Caco-2 (cell line): ENCODE data around the gene ELAC1. TPM values are rescaled to one million over a fixed set of nuclear protein-coding genes. Genes with fewer than 3 reads are reported as not detected.

ENCODE experiments used
- BruUV-seq: library from RNA; stranded (reverse); fragments of 400-500 nt; replicated peaks from 2 replicates; lab custom pipeline; 2021; lab: Mats Ljungman, UMichigan
- CTCF ChIA-PET: fragments of 300-600 bp; sonication (Branson Sonifier 250); formaldehyde crosslinking; loops from one replicate; lab custom pipeline; 2022; ENCODE audit warnings: antibody characterized with exemption; lab: Charles Lee
- POLR2A ChIA-PET: fragments of 300-600 bp; sonication (Branson Sonifier 250); formaldehyde crosslinking; loops from one replicate; lab custom pipeline; 2022; ENCODE audit warnings: antibody characterized with exemption; lab: Charles Lee
- DNase-seq, 2 experiments: peaks; one replicate each; pipeline versions ENCODE4 v3.0.0 to v3.0.0-alpha.2; 2020 to 2022
- H3K27me3 ChIP-seq: replicated peaks from 2 replicates; pipeline ENCODE4 v1.6.0; 2011; ENCODE audit warnings: low read length; ENCODE audit not compliant: control insufficient read depth, insufficient read depth
- H3K36me3 ChIP-seq: 2 replicates; pipeline ENCODE4 v1.5.1; 2011; ENCODE audit warnings: low read length; ENCODE audit not compliant: control insufficient read depth, insufficient read depth
- H3K4me1 ChIP-seq: fragments of 250-450 bp; sonication (Bioruptor Pico); 2 replicates; pipeline ENCODE4 v1.5.1; 2020; ENCODE audit warnings: mild to moderate bottlenecking
- H3K4me3 ChIP-seq: 2 replicates; pipeline ENCODE4 v1.5.1; 2011; ENCODE audit warnings: low read depth, mild to moderate bottlenecking, control low read depth, low read length
- H3K9me3 ChIP-seq: fragments of 250-450 bp; sonication (Bioruptor Pico); 2 replicates; pipeline ENCODE4 v1.5.1; 2020; ENCODE audit warnings: mild to moderate bottlenecking, moderate library complexity
- H3K27ac Mint-ChIP-seq: one replicate; pipeline ENCODE4 v1.8.0; 2022; ENCODE audit warnings: mixed read lengths; ENCODE audit not compliant: unreplicated experiment
- H3K27me3 Mint-ChIP-seq: one replicate; pipeline ENCODE4 v1.8.0; 2022; ENCODE audit warnings: mixed read lengths; ENCODE audit not compliant: insufficient read depth, unreplicated experiment
- H3K36me3 Mint-ChIP-seq: one replicate; pipeline ENCODE4 v1.8.0; 2022; ENCODE audit warnings: mild to moderate bottlenecking, mixed read lengths; ENCODE audit not compliant: insufficient read depth, unreplicated experiment
- H3K4me1 Mint-ChIP-seq: one replicate; pipeline ENCODE4 v1.8.0; 2022; ENCODE audit warnings: low read depth, mixed read lengths; ENCODE audit not compliant: unreplicated experiment
- H3K4me3 Mint-ChIP-seq: one replicate; pipeline ENCODE4 v1.8.0; 2022; ENCODE audit warnings: mild to moderate bottlenecking, moderate library complexity, mixed read lengths; ENCODE audit not compliant: unreplicated experiment
- H3K9me3 Mint-ChIP-seq: one replicate; pipeline ENCODE4 v1.8.0; 2022; ENCODE audit warnings: mixed read lengths; ENCODE audit not compliant: unreplicated experiment
- intact Hi-C: fragments of 100-400 bp; cut with micrococcal nuclease; formaldehyde crosslinking; loops from one replicate; pipeline ENCODE4 v1.10.0; 2022; ENCODE audit not compliant: unreplicated experiment
- total RNA-seq: library from RNA; stranded (reverse); gene quantifications from 2 replicates; pipeline ENCODE4 v1.2.3, GENCODE V29; 2022
- TF ChIP-seq, protein P1 (sequence below), 2 experiments: fragments of 200-600 bp in 1 of 2; IDR thresholded peaks; 1 replicate in 1 of 2; 2 replicates in 1 of 2; pipeline versions ENCODE4 v1.5.1 to v1.8.0; 2011 to 2022; ENCODE audit warnings: antibody characterized with exemption in 1 of 2, control low read depth in 1 of 2, inconsistent platforms in 1 of 2, low read depth in 1 of 2, low read length in 1 of 2, mild to moderate bottlenecking in 1 of 2, moderate library complexity in 1 of 2; ENCODE audit not compliant: insufficient read depth in 1 of 2, severe bottlenecking in 1 of 2, unreplicated experiment in 1 of 2

Gene ELAC1
- total RNA-seq, 1 experiment from 2014 or later: 5.3 TPM

DNA sequence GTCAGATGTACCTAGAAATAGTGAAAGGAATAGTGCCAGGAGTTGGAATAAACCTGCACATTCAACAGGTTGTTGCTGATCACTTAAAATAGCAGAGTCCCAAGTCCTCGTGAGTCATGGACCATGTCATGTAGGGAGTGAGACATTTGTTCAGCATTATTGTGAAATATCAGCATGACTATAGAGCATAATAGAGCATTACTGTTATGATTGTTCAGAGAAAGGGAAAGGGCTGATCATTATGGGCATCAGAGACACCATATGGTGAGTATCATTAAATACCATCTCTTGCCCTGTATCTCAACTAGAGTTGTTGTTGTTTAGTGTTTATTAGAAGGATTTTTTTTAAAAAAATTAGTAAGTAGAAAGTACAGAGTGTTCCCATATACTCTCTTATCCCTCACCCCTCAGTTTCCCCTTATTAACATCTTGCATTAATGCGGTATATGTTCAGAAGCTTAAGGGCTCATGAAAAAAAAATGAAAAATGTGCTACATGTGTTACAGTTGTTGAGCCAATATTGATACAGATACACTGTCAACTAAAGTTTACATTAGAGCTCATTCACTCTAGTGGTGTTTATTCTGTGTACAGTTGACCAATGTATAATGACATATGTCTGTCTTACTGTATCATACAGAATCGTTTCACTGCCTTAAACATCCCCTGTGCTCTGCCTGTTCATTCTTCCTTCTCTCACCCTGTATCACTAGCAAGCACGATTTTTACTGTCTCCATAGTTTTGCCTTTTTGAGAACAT lies 5.7 kb downstream of the ELAC1 start:
- Mint-ChIP-seq H3K9me3 (peaks cover 10% of the 10 kb centered on the region), H3K27me3 (no peaks in the 10 kb centered on the region), H3K4me1 (peaks cover 8% of the 10 kb centered on the region), H3K4me3 (no peak overlapping the region), H3K27ac (no peak overlapping the region), H3K36me3 (peaks cover 17% of the 10 kb centered on the region)
- no TSS peak for BruUV-seq
- intact Hi-C loops: no loop called here
- DNase-seq: no peak
- Histone ChIP-seq H3K27me3 (no peaks in the 10 kb centered on the region), H3K4me3 (no peak overlapping the region), H3K9me3 (no peaks in the 10 kb centered on the region), H3K36me3 (no peaks in the 10 kb centered on the region; the same call in none of the 2 replicates), H3K4me1 (no peaks in the 10 kb centered on the region)
- TF ChIP-seq, protein P1, sequence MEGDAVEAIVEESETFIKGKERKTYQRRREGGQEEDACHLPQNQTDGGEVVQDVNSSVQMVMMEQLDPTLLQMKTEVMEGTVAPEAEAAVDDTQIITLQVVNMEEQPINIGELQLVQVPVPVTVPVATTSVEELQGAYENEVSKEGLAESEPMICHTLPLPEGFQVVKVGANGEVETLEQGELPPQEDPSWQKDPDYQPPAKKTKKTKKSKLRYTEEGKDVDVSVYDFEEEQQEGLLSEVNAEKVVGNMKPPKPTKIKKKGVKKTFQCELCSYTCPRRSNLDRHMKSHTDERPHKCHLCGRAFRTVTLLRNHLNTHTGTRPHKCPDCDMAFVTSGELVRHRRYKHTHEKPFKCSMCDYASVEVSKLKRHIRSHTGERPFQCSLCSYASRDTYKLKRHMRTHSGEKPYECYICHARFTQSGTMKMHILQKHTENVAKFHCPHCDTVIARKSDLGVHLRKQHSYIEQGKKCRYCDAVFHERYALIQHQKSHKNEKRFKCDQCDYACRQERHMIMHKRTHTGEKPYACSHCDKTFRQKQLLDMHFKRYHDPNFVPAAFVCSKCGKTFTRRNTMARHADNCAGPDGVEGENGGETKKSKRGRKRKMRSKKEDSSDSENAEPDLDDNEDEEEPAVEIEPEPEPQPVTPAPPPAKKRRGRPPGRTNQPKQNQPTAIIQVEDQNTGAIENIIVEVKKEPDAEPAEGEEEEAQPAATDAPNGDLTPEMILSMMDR (IDR thresholded peaks at IDR 0.05; ENCODE audit: insufficient read depth in 1 of 2, low read depth in 1 of 2, low read length in 1 of 2, severe bottlenecking in 1 of 2, unreplicated experiment in 1 of 2): no peak
- ChIA-PET CTCF (no interaction called here), POLR2A (no interaction called here)

DNA sequence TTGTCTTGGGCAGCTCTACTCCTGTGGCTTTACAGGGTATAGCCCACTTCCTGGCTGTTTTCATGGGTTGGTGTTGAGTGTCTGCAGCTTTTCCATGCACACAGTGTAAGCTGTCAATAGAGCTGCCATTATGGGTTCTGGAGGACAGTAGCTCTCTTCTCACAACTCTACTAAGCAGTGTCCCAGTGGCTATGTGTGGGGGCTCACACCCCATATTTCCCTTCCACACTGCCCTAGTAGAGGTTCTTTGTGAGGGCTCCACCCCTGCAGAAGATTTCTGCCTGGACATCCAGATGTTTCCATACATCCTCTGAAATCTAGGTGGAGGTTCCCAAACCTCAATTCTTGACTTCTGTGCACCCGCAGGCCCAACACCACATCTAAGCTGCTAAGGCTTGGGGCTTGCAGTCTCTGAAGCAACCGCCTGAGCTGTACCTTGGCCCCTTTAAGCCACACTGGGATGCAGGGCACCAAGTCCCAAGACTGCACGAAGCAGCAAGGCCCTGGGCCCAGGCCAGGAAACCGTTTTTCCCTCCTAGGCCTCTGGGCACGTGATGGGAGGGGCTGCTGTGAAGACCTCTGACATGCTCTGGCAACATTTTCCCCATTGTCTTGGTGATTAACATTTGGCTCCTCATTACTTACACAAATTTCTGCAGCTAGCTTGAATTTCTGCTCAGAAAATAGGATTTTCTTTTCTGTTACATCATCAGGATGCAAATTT lies 9.4 kb downstream of the ELAC1 start:
- Mint-ChIP-seq H3K27ac (no peak overlapping the region), H3K27me3 (no peaks in the 10 kb centered on the region), H3K4me1 (no peaks in the 10 kb centered on the region), H3K36me3 (peaks cover 17% of the 10 kb centered on the region), H3K9me3 (peaks cover 10% of the 10 kb centered on the region), H3K4me3 (no peak overlapping the region)
- POLR2A ChIA-PET: no interaction called here
- H3K27me3 ChIP-seq: no peaks in the 10 kb centered on the region
- no TSS peak for BruUV-seq
- H3K9me3 ChIP-seq: no peaks in the 10 kb centered on the region
- intact Hi-C loops: no loop called here
- no peaks in the 10 kb centered on the region; the same call in none of the 2 replicates for H3K36me3 ChIP-seq
- DNase-seq: no peak
- H3K4me1 ChIP-seq: no peaks in the 10 kb centered on the region
- H3K4me3 ChIP-seq: no peak overlapping the region
- CTCF ChIA-PET: no interaction called here
- TF ChIP-seq, protein P1 (IDR thresholded peaks at IDR 0.05; ENCODE audit: insufficient read depth in 1 of 2, low read depth in 1 of 2, low read length in 1 of 2, severe bottlenecking in 1 of 2, unreplicated experiment in 1 of 2): no peak

DNA sequence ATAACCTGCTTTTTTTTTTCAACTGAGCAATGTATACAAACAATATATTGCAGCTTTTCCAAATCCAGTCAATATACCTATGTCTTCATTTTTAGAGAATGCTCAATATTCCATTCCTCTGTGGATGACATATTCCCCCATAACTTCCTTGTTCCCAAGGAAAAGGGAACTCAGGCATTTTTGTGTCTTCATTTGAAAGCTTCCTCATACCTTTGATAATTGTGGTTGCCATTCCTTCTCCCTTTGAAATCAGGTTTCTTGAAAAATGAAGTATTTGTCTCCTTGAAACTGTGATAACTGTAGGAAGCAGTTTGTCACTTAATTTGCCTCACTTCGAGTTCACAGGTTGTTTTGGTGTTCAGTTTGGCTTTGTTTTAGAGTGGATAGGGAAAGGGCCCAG lies 13.5 kb downstream of the ELAC1 start:
- Histone ChIP-seq H3K9me3 (no peaks in the 10 kb centered on the region), H3K27me3 (no peaks in the 10 kb centered on the region), H3K4me3 (no peak overlapping the region), H3K36me3 (no peaks in the 10 kb centered on the region), H3K4me1 (peaks cover 3% of the 10 kb centered on the region; the same call in 1 of the 2 replicates)
- no peak for DNase-seq
- intact Hi-C loops: no loop called here
- TF ChIP-seq, protein P1 (IDR thresholded peaks at IDR 0.05; ENCODE audit: insufficient read depth in 1 of 2, low read depth in 1 of 2, low read length in 1 of 2, severe bottlenecking in 1 of 2, unreplicated experiment in 1 of 2): no peak
- POLR2A ChIA-PET: no interaction called here
- no peaks in the 10 kb centered on the region for H3K4me1 Mint-ChIP-seq
- BruUV-seq: no TSS peak
- no peak overlapping the region for H3K27ac Mint-ChIP-seq
- H3K4me3 Mint-ChIP-seq: no peak overlapping the region
- H3K27me3 Mint-ChIP-seq: no peaks in the 10 kb centered on the region
- no peaks in the 10 kb centered on the region for H3K9me3 Mint-ChIP-seq
- H3K36me3 Mint-ChIP-seq: peaks cover 8% of the 10 kb centered on the region
- CTCF ChIA-PET: no interaction called here
